ENCODE data around the gene AIPL1. TPM values are rescaled to one million over a fixed set of nuclear protein-coding genes. Genes with fewer than 3 reads are reported as not detected.
"Not testable (repeated sequence)": the region's sequence is repeated elsewhere in the genome, so short reads cannot be mapped to it uniquely, and the experiment has no call there.

Gene AIPL1
- total RNA-seq = not detected
- 0 reads per million in 2 donors for total RNA-seq

GRCh38 chr17:6435051-6435450 is at the start of gene AIPL1:
Gene AIPL1 (minus strand): TSS chr17:6435121. CDS start chr17:6435104, 17 bp downstream.
- Mint-ChIP-seq H3K36me3 (ENCODE audit: low read depth) (peaks cover 4% of the 10 kb centered on the region), H3K27ac (no peak within 1 kb of the TSS), H3K4me3 (peak within 1 kb of the TSS; percentile 61), H3K4me1 (peaks cover 2% of the 10 kb centered on the region), H3K27me3 (peaks cover 34% of the 10 kb centered on the region)
- H3K9me3 ChIP-seq (ENCODE audit: control insufficient read depth, low read length, poor library complexity, severe bottlenecking) = peaks cover 5% of the 10 kb centered on the region
- no peak for ATAC-seq
- no peak for DNase-seq

GRCh38 chr17:6483507-6483906 is 48.6 kb upstream of the AIPL1 start:
- peaks cover 51% of the 10 kb centered on the region for H3K27me3 Mint-ChIP-seq
- DNase-seq = no peak
- H3K9me3 ChIP-seq (ENCODE audit: control insufficient read depth, low read length, poor library complexity, severe bottlenecking) = no peaks in the 10 kb centered on the region
- no peaks in the 10 kb centered on the region for H3K36me3 Mint-ChIP-seq (ENCODE audit: low read depth)
- no peak overlapping the region for H3K4me3 Mint-ChIP-seq
- H3K4me1 Mint-ChIP-seq = no peaks in the 10 kb centered on the region
- no peak for ATAC-seq
- no peak overlapping the region for H3K27ac Mint-ChIP-seq

GRCh38 chr17:6482796-6483195 is 47.9 kb upstream of the AIPL1 start:
- H3K4me3 Mint-ChIP-seq; ATAC-seq; H3K9me3 ChIP-seq (ENCODE audit: control insufficient read depth, low read length, poor library complexity, severe bottlenecking); H3K27ac Mint-ChIP-seq; H3K36me3 Mint-ChIP-seq (ENCODE audit: low read depth); DNase-seq; H3K4me1 Mint-ChIP-seq: not testable (repeated sequence)
- peaks cover 44% of the 10 kb centered on the region for H3K27me3 Mint-ChIP-seq

GRCh38 chr17:6482105-6482455 is 47.2 kb upstream of the AIPL1 start:
- no peaks in the 10 kb centered on the region for H3K36me3 Mint-ChIP-seq (ENCODE audit: low read depth)
- no peak for DNase-seq
- H3K27ac Mint-ChIP-seq = peak overlapping the region; percentile 3
- no peaks in the 10 kb centered on the region for H3K4me1 Mint-ChIP-seq
- no peak for ATAC-seq
- H3K27me3 Mint-ChIP-seq = peaks cover 41% of the 10 kb centered on the region
- no peak overlapping the region for H3K4me3 Mint-ChIP-seq
- no peaks in the 10 kb centered on the region for H3K9me3 ChIP-seq (ENCODE audit: control insufficient read depth, low read length, poor library complexity, severe bottlenecking)

GRCh38 chr17:6480303-6480675 is 45.4 kb upstream of the AIPL1 start:
- ATAC-seq (no peak), DNase-seq (no peak)
- Mint-ChIP-seq H3K27ac (no peak overlapping the region), H3K4me3 (no peak overlapping the region), H3K27me3 (peaks cover 26% of the 10 kb centered on the region), H3K36me3 (ENCODE audit: low read depth) (no peaks in the 10 kb centered on the region), H3K4me1 (no peaks in the 10 kb centered on the region)
- H3K9me3 ChIP-seq (ENCODE audit: control insufficient read depth, low read length, poor library complexity, severe bottlenecking) = no peaks in the 10 kb centered on the region

GRCh38 chr17:6479622-6480302 is 44.8 kb upstream of the AIPL1 start:
- no peaks in the 10 kb centered on the region for H3K9me3 ChIP-seq (ENCODE audit: control insufficient read depth, low read length, poor library complexity, severe bottlenecking)
- DNase-seq (no peak), ATAC-seq (no peak)
- Mint-ChIP-seq H3K27ac (no peak overlapping the region), H3K36me3 (ENCODE audit: low read depth) (no peaks in the 10 kb centered on the region), H3K4me1 (no peaks in the 10 kb centered on the region), H3K4me3 (no peak overlapping the region), H3K27me3 (peaks cover 26% of the 10 kb centered on the region)

GRCh38 chr17:6478486-6478885 is 43.6 kb upstream of the AIPL1 start:
- Mint-ChIP-seq H3K4me3 (no peak overlapping the region), H3K27ac (no peak overlapping the region), H3K27me3 (peaks cover 21% of the 10 kb centered on the region), H3K4me1 (no peaks in the 10 kb centered on the region), H3K36me3 (ENCODE audit: low read depth) (no peaks in the 10 kb centered on the region)
- no peaks in the 10 kb centered on the region for H3K9me3 ChIP-seq (ENCODE audit: control insufficient read depth, low read length, poor library complexity, severe bottlenecking)
- DNase-seq (no peak), ATAC-seq (no peak)

- Mint-ChIP-seq H3K27ac (no peak overlapping the region), H3K4me3 (no peak overlapping the region), H3K4me1 (peaks cover 4% of the 10 kb centered on the region), H3K27me3 (peaks cover 20% of the 10 kb centered on the region), H3K36me3 (ENCODE audit: low read depth) (no peaks in the 10 kb centered on the region)
- DNase-seq = no peak
- H3K9me3 ChIP-seq (ENCODE audit: control insufficient read depth, low read length, poor library complexity, severe bottlenecking) = no peaks in the 10 kb centered on the region
- no peak for ATAC-seq
These were observed 43.0 kb upstream of the AIPL1 start for GRCh38 chr17:6477831-6478383.

GRCh38 chr17:6476810-6477179 is 41.9 kb upstream of the AIPL1 start:
- Mint-ChIP-seq H3K27me3 (peaks cover 12% of the 10 kb centered on the region), H3K4me1 (peaks cover 4% of the 10 kb centered on the region), H3K27ac (no peak overlapping the region), H3K36me3 (ENCODE audit: low read depth) (no peaks in the 10 kb centered on the region), H3K4me3 (no peak overlapping the region)
- ATAC-seq (no peak), DNase-seq (no peak)
- H3K9me3 ChIP-seq (ENCODE audit: control insufficient read depth, low read length, poor library complexity, severe bottlenecking) = no peaks in the 10 kb centered on the region

- Mint-ChIP-seq H3K4me1 (peaks cover 4% of the 10 kb centered on the region), H3K4me3 (no peak overlapping the region), H3K36me3 (ENCODE audit: low read depth) (no peaks in the 10 kb centered on the region), H3K27me3 (peaks cover 7% of the 10 kb centered on the region), H3K27ac (no peak overlapping the region)
- H3K9me3 ChIP-seq (ENCODE audit: control insufficient read depth, low read length, poor library complexity, severe bottlenecking) = no peaks in the 10 kb centered on the region
- no peak for DNase-seq
- ATAC-seq = no peak
These were observed 41.3 kb upstream of the AIPL1 start for GRCh38 chr17:6476076-6476809.

GRCh38 chr17:6475411-6475810 is 40.5 kb upstream of the AIPL1 start:
- Mint-ChIP-seq H3K27me3 (peaks cover 4% of the 10 kb centered on the region), H3K4me1 (peaks cover 4% of the 10 kb centered on the region), H3K36me3 (ENCODE audit: low read depth) (no peaks in the 10 kb centered on the region), H3K27ac (no peak overlapping the region), H3K4me3 (no peak overlapping the region)
- no peak for DNase-seq
- ATAC-seq = no peak
- H3K9me3 ChIP-seq (ENCODE audit: control insufficient read depth, low read length, poor library complexity, severe bottlenecking) = no peaks in the 10 kb centered on the region

- Mint-ChIP-seq H3K4me3 (no peak overlapping the region), H3K36me3 (ENCODE audit: low read depth) (no peaks in the 10 kb centered on the region), H3K27me3 (peaks cover 7% of the 10 kb centered on the region), H3K27ac (no peak overlapping the region), H3K4me1 (peaks cover 6% of the 10 kb centered on the region)
- H3K9me3 ChIP-seq (ENCODE audit: control insufficient read depth, low read length, poor library complexity, severe bottlenecking) = no peaks in the 10 kb centered on the region
- no peak for DNase-seq
- ATAC-seq = no peak
These were observed 40.0 kb upstream of the AIPL1 start for GRCh38 chr17:6474906-6475305.

GRCh38 chr17:6474376-6474775 is 39.5 kb upstream of the AIPL1 start:
- H3K27ac Mint-ChIP-seq = no peak overlapping the region
- DNase-seq (no peak), ATAC-seq (no peak)
- peaks cover 6% of the 10 kb centered on the region for H3K4me1 Mint-ChIP-seq
- H3K9me3 ChIP-seq (ENCODE audit: control insufficient read depth, low read length, poor library complexity, severe bottlenecking) = no peaks in the 10 kb centered on the region
- H3K27me3 Mint-ChIP-seq = peaks cover 12% of the 10 kb centered on the region
- H3K4me3 Mint-ChIP-seq = no peak overlapping the region
- H3K36me3 Mint-ChIP-seq (ENCODE audit: low read depth) = no peaks in the 10 kb centered on the region
